GM12874 (cell line): ENCODE measurements around the gene MAN1C1.

Source experiments
- CTCF ChIP-seq: IDR thresholded peaks from 2 replicates; pipeline ENCODE4 v1.5.1; 2011; ENCODE audit warnings: low read depth, mild to moderate bottlenecking, control low read depth, low read length, moderate library complexity; ENCODE audit not compliant: insufficient read depth

Gene MAN1C1

GRCh38 chr1:25626018-25626417, 9.4 kb downstream of the MAN1C1 start:
- TF ChIP-seq CTCF = no peak

DNA sequence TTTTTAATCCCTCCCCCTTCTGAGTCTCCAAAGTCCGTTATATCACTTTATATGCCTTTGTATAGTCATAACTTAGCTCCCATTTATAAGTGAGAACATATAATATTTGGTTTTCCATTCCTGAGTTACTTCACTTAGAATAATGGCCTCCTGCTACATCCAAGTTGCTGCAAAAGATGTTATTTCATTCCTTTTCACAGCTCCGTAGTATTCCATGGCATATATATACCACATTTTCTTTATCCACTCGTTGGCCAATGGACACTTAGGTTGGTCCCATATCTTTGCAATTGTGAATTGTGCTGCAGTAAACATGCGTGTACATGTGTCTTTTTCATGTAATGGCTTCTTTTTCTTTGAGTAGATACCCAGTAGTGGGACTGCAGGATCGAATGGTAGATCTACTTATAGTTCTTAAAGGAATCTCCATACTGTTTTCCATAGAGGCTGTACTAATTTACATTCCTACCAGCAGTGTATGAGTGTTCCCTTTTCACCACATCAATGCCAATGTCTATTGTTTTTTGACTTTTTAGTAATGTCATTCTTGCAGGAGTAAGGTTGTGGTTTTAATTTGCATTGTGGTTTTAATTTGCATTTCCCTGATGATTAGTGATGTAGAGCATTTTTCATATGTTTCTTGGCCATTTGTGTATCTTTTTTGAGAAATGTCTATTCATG, 12.3 kb downstream of the MAN1C1 start:
- no peak for TF ChIP-seq CTCF

- no peak for TF ChIP-seq CTCF
These were observed 13.2 kb downstream of the MAN1C1 start for GRCh38 chr1:25629836-25630235.

DNA sequence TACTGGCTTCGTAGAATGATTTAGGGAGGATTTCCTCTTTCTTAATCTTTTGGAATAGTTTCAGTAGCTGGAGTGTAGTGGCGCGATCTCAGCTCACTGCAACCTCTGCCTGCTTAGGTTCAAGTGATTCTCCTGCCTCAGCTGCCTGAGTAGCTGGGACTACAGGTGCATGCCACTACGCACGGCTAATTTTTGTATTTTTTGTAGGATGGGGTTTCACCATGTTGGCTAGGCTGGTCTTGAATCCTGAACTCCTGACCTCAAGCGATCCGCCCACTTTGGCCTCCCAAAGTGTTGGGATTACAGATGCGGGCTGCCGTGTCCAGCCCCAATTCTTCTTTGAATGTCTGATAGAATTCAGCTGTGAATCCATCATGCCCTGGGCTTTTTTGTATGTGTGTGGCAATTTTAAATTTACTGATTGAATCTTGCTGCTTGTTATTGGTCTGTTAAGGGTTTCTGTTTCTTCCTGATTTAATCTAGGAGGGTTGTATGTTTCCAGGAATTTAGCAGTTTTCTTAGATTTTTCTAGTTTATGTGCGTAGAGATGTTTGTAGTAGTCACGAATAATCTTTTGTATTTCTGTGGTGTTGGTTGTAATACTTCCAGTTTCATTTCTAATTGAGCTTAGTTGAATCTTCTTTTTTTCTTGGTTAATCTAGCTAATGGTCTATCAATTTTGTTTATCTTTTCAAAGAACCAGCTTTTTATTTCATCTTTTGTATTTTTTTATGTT, 15.3 kb downstream of the MAN1C1 start:
- no peak for TF ChIP-seq CTCF

- TF ChIP-seq CTCF = no peak
These were observed 17.5 kb downstream of the MAN1C1 start for GRCh38 chr1:25634066-25634465.

DNA sequence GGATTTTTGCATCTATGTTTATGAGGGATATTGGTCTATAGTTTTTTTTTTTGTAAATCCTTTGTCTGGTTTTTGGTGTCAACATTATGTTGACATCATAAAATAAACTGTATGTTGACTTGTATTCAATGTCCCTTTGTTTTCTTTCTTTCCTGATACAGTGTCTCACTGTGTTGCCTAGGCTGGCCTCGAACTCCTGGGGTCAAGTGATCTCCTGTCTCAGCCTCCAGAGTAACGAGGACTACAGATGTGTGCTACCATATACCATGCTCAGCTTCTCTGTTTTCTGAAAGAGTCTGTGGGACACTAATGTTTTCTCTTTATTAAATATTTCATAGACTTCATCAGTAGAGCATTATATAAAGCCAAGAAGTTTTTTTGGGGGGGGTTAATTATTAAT, 18.3 kb downstream of the MAN1C1 start:
- no peak for TF ChIP-seq CTCF

- no peak for TF ChIP-seq CTCF
These were observed 24.2 kb downstream of the MAN1C1 start for GRCh38 chr1:25640646-25641328.
